KOPT-K1 (cell line): ENCODE measurements around the gene PCSK9.
"Not testable (repeated sequence)": the region's sequence is repeated elsewhere in the genome, so short reads cannot be mapped to it uniquely, and the experiment has no call there.

Source experiments
- H3K27ac ChIP-seq: fragments of 200-600 bp; sonication (generic); 2 replicates; pipeline ENCODE4 v1.5.1; 2016; ENCODE audit warnings: antibody characterized with exemption, mild to moderate bottlenecking, low read depth, low read length; ENCODE audit not compliant: poor library complexity, severe bottlenecking
- H3K36me3 ChIP-seq: fragments of 200-600 bp; sonication (generic); 2 replicates; pipeline ENCODE4 v1.5.1; 2017; ENCODE audit warnings: antibody characterized with exemption, mild to moderate bottlenecking, low read length, moderate library complexity; ENCODE audit not compliant: insufficient read depth
- H3K9me3 ChIP-seq: fragments of 200-600 bp; sonication (generic); 2 replicates; pipeline ENCODE4 v1.5.1; 2017; ENCODE audit warnings: antibody characterized with exemption, low read length, mild to moderate bottlenecking; ENCODE audit not compliant: insufficient read depth, poor library complexity, severe bottlenecking

PCSK9 gene

GRCh38 chr1:55000110-55001085 is 39.0 kb upstream of the PCSK9 start:
- H3K9me3 ChIP-seq, result no peaks in the 10 kb centered on the region
- H3K27ac ChIP-seq, result no peak overlapping the region
- no peaks in the 10 kb centered on the region for H3K36me3 ChIP-seq

- no peaks in the 10 kb centered on the region for H3K9me3 ChIP-seq
- no peaks in the 10 kb centered on the region for H3K36me3 ChIP-seq
- H3K27ac ChIP-seq, result no peak overlapping the region
These were observed 38.0 kb upstream of the PCSK9 start for GRCh38 chr1:55001311-55001710.

GRCh38 chr1:55002686-55003085 is 36.7 kb upstream of the PCSK9 start:
- Histone ChIP-seq H3K36me3 (no peaks in the 10 kb centered on the region), H3K9me3 (no peaks in the 10 kb centered on the region), H3K27ac (no peak overlapping the region)

- Histone ChIP-seq H3K36me3 (no peaks in the 10 kb centered on the region), H3K27ac (no peak overlapping the region), H3K9me3 (no peaks in the 10 kb centered on the region)
These were observed 33.8 kb upstream of the PCSK9 start for GRCh38 chr1:55005351-55006140.

GRCh38 chr1:55006931-55007330 is 32.4 kb upstream of the PCSK9 start:
- Histone ChIP-seq H3K36me3 (no peaks in the 10 kb centered on the region), H3K9me3 (no peaks in the 10 kb centered on the region), H3K27ac (no peak overlapping the region)

GRCh38 chr1:55007625-55008024 is 31.7 kb upstream of the PCSK9 start:
- Histone ChIP-seq H3K27ac (no peak overlapping the region), H3K9me3 (no peaks in the 10 kb centered on the region), H3K36me3 (no peaks in the 10 kb centered on the region)

GRCh38 chr1:55010194-55010886 is 29.0 kb upstream of the PCSK9 start:
- no peaks in the 10 kb centered on the region for H3K36me3 ChIP-seq
- no peak overlapping the region for H3K27ac ChIP-seq
- no peaks in the 10 kb centered on the region for H3K9me3 ChIP-seq

GRCh38 chr1:55010887-55011217 is 28.5 kb upstream of the PCSK9 start:
- H3K36me3 ChIP-seq, result no peaks in the 10 kb centered on the region
- no peaks in the 10 kb centered on the region for H3K9me3 ChIP-seq
- H3K27ac ChIP-seq, result no peak overlapping the region

GRCh38 chr1:55012661-55013060 is 26.7 kb upstream of the PCSK9 start:
- no peak overlapping the region for H3K27ac ChIP-seq
- no peaks in the 10 kb centered on the region for H3K9me3 ChIP-seq
- no peaks in the 10 kb centered on the region for H3K36me3 ChIP-seq

- no peaks in the 10 kb centered on the region for H3K9me3 ChIP-seq
- H3K36me3 ChIP-seq, result no peaks in the 10 kb centered on the region
- no peak overlapping the region for H3K27ac ChIP-seq
These were observed 24.2 kb upstream of the PCSK9 start for GRCh38 chr1:55015123-55015522.

- H3K9me3 ChIP-seq, result no peaks in the 10 kb centered on the region
- no peaks in the 10 kb centered on the region for H3K36me3 ChIP-seq
- no peak overlapping the region for H3K27ac ChIP-seq
These were observed 23.4 kb upstream of the PCSK9 start for GRCh38 chr1:55015731-55016620.

GRCh38 chr1:55018395-55018794 is 21.0 kb upstream of the PCSK9 start:
- Histone ChIP-seq H3K36me3 (no peaks in the 10 kb centered on the region), H3K27ac (no peak overlapping the region), H3K9me3 (no peaks in the 10 kb centered on the region)

- H3K9me3 ChIP-seq, result no peaks in the 10 kb centered on the region
- H3K36me3 ChIP-seq, result no peaks in the 10 kb centered on the region
- H3K27ac ChIP-seq, result no peak overlapping the region
These were observed 17.3 kb upstream of the PCSK9 start for GRCh38 chr1:55021942-55022546.

- not testable (repeated sequence) for H3K36me3 ChIP-seq, H3K9me3 ChIP-seq, H3K27ac ChIP-seq
These were observed 15.2 kb upstream of the PCSK9 start for GRCh38 chr1:55024163-55024562.
